ENCODE results near the gene CBLN4. TPM values are rescaled to one million over a fixed set of nuclear protein-coding genes. Genes with fewer than 3 reads are reported as not detected.

CBLN4 gene
- total RNA-seq, 1 experiment from 2014 or later, result not detected

DNA sequence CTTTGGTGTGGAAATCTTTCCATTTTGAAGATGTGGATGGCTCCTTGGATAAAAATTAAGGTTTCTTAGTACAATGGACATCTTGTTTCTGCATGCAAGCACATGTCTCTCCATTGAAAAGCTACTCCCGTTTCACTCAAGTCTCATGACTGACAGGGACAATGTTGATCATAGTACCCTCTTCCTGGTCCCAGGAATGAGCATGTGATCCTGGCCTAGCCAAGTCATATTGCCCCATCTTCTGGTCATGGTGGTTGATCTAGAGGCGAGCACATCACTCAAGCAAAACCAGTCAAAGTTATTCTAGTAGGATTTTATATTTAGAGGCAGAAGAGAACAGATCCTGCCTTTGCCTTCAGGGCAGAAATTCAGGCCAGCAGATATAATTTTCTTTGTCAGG, 12.2 kb upstream of the CBLN4 start (continued):
- TF ChIP-seq, protein P1, sequence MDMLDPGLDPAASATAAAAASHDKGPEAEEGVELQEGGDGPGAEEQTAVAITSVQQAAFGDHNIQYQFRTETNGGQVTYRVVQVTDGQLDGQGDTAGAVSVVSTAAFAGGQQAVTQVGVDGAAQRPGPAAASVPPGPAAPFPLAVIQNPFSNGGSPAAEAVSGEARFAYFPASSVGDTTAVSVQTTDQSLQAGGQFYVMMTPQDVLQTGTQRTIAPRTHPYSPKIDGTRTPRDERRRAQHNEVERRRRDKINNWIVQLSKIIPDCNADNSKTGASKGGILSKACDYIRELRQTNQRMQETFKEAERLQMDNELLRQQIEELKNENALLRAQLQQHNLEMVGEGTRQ (CRISPR knock-in tag; IDR thresholded peaks at IDR 0.05), result no peak

DNA sequence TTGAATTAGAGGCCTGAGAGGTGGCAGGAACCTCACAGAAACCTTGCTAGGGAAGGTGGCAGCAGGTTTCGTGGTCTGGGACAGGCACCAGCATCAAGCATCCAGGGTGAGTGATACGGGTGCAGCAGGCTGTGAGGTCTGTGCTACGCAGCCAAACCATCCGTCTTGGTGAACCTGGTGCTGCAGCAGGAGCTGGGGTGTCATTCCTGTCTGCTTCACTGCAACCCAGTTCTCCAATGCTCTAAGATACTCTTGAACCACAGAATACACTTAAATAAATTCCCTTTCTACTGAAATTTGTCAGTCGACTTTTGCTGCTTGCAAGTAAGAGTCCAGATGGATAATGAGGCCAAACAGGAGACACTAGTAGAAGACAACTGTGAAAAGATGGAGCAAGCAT, 9.7 kb upstream of the CBLN4 start:
- DNase-seq (ENCODE audit: low spot score), result no peak
- ChIA-PET POLR2A (no interaction called here), CTCF (no interaction called here)
- no peak for ATAC-seq
- TF ChIP-seq, protein P2, sequence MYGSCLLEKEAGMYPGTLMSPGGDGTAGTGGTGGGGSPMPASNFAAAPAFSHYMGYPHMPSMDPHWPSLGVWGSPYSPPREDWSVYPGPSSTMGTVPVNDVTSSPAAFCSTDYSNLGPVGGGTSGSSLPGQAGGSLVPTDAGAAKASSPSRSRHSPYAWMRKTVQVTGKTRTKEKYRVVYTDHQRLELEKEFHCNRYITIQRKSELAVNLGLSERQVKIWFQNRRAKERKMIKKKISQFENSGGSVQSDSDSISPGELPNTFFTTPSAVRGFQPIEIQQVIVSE (CRISPR knock-in tag; IDR thresholded peaks at IDR 0.05; ENCODE audit: borderline replicate concordance), result no peak
- TF ChIP-seq, protein P3, sequence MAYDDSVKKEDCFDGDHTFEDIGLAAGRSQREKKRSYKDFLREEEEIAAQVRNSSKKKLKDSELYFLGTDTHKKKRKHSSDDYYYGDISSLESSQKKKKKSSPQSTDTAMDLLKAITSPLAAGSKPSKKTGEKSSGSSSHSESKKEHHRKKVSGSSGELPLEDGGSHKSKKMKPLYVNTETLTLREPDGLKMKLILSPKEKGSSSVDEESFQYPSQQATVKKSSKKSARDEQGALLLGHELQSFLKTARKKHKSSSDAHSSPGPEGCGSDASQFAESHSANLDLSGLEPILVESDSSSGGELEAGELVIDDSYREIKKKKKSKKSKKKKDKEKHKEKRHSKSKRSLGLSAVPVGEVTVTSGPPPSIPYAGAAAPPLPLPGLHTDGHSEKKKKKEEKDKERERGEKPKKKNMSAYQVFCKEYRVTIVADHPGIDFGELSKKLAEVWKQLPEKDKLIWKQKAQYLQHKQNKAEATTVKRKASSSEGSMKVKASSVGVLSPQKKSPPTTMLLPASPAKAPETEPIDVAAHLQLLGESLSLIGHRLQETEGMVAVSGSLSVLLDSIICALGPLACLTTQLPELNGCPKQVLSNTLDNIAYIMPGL (CRISPR knock-in tag; IDR thresholded peaks at IDR 0.05), result no peak
- no peak for TF ChIP-seq TCF7 (CRISPR knock-in tag; IDR thresholded peaks at IDR 0.05; ENCODE audit: low read depth)
- no peak for TF ChIP-seq MXD4 (CRISPR knock-in tag; IDR thresholded peaks at IDR 0.05; ENCODE audit: borderline replicate concordance)
- TF ChIP-seq, protein P4, sequence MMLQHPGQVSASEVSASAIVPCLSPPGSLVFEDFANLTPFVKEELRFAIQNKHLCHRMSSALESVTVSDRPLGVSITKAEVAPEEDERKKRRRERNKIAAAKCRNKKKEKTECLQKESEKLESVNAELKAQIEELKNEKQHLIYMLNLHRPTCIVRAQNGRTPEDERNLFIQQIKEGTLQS (CRISPR knock-in tag; conservative IDR thresholded peaks at IDR 0.05), result no peak
- TF ChIP-seq, protein P5, sequence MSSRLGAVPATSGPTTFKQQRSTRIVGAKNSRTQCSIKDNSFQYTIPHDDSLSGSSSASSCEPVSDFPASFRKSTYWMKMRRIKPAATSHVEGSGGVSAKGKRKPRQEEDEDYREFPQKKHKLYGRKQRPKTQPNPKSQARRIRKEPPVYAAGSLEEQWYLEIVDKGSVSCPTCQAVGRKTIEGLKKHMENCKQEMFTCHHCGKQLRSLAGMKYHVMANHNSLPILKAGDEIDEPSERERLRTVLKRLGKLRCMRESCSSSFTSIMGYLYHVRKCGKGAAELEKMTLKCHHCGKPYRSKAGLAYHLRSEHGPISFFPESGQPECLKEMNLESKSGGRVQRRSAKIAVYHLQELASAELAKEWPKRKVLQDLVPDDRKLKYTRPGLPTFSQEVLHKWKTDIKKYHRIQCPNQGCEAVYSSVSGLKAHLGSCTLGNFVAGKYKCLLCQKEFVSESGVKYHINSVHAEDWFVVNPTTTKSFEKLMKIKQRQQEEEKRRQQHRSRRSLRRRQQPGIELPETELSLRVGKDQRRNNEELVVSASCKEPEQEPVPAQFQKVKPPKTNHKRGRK (CRISPR knock-in tag; IDR thresholded peaks at IDR 0.05; ENCODE audit: borderline replicate concordance), result no peak
- Mint-ChIP-seq H3K36me3 (peaks cover 81% of the 10 kb centered on the region), H3K4me1 (no peaks in the 10 kb centered on the region), H3K27me3 (ENCODE audit: low read depth) (peaks cover 13% of the 10 kb centered on the region), H3K27ac (no peak overlapping the region), H3K9me3 (peaks cover 85% of the 10 kb centered on the region), H3K4me3 (no peak overlapping the region)

DNA sequence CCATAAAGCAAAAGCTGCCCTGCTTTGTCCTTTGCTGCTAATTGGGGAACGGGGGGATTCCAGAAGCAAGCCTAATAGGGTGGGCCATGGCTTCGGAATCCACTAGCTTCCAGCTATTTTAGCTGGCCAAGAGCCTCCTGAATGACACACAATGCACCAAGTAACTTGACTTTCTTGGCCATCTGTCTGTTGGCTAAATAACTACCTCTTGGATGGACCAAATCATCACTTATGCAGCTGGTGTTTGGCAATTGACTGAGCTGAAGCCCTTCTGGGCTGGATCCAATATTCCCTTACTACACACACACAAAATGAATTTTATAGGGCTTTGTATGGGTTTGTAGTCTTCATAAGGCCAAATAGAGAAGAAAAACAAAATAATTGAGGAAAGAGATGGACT, 8.8 kb upstream of the CBLN4 start:
- peaks cover 5% of the 10 kb centered on the region for H3K27me3 Mint-ChIP-seq (ENCODE audit: low read depth)
- DNase-seq (ENCODE audit: low spot score), result no peak
- no peak overlapping the region for H3K4me3 Mint-ChIP-seq
- H3K9me3 Mint-ChIP-seq, result peaks cover 83% of the 10 kb centered on the region
- CTCF ChIA-PET, result no interaction called here
- H3K27ac Mint-ChIP-seq, result no peak overlapping the region
- H3K4me1 Mint-ChIP-seq, result no peaks in the 10 kb centered on the region
- POLR2A ChIA-PET, result no interaction called here
- TF ChIP-seq ZBTB21 (CRISPR knock-in tag; IDR thresholded peaks at IDR 0.05; ENCODE audit: borderline replicate concordance) (no peak), CREB1 (CRISPR knock-in tag; IDR thresholded peaks at IDR 0.05) (no peak), JUN (CRISPR knock-in tag; IDR thresholded peaks at IDR 0.05) (no peak)
- TF ChIP-seq, protein P3 (CRISPR knock-in tag; IDR thresholded peaks at IDR 0.05), result no peak
- peaks cover 79% of the 10 kb centered on the region for H3K36me3 Mint-ChIP-seq
- ATAC-seq, result no peak

DNA sequence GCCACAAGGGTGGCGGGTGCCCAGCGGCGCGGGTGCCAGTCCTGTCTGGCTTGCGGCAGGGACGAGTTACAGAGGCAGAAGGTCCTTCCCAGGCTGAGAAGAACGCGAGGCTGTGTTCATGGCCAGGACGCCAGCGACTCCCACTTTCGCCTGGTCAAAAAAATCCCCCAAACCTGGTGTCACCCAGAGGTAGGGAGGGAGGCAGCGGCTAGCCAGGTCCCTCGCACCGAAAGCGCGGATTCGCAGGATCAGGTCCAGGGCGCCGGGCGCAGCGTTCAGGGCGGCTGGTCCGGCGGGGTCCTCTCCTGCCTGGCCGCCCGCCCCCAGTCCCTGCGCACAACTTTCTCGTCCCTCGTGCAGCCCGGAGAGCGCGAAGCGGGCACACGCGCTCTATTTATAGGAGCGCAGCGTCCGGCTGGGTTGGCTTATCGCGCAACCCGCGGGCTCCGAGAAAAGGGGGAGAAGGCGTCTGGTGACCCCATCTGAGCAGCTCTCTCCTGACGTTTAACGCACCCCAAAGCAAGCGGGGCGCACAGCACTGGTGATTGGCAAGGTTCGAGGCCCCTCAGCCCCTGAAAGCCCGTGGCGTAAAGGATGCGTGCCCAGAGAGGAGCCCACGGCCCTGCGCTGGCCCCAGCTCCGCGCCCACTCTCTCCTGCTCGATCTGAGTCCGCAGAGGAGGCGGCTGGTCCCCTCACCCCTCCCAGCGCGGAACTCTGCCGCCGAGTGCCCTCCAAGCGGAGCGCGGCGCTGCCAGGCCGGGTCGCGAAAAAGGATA, 519 bp downstream of the CBLN4 start:
- CTCF ChIA-PET, result no interaction called here
- no peak for ATAC-seq
- H3K9me3 Mint-ChIP-seq, result peaks cover 63% of the 10 kb centered on the region
- DNase-seq (ENCODE audit: low spot score), result no peak
- no peaks in the 10 kb centered on the region for H3K4me1 Mint-ChIP-seq
- peaks cover 14% of the 10 kb centered on the region for H3K27me3 Mint-ChIP-seq (ENCODE audit: low read depth)
- no peak overlapping the region for H3K27ac Mint-ChIP-seq
- POLR2A ChIA-PET, result no interaction called here
- H3K36me3 Mint-ChIP-seq, result peaks cover 61% of the 10 kb centered on the region
- no peak overlapping the region for H3K4me3 Mint-ChIP-seq
- no peak for TF ChIP-seq GRHL2 (CRISPR knock-in tag; IDR thresholded peaks at IDR 0.05; ENCODE audit: insufficient replicate concordance, severe bottlenecking)
- no peak for TF ChIP-seq JUN (CRISPR knock-in tag; IDR thresholded peaks at IDR 0.05)
- TF ChIP-seq, protein P4 (CRISPR knock-in tag; conservative IDR thresholded peaks at IDR 0.05), result no peak
- no peak for TF ChIP-seq IRF2 (CRISPR knock-in tag; IDR thresholded peaks at IDR 0.05; ENCODE audit: borderline replicate concordance, low read depth)
- no peak for TF ChIP-seq ZNF219 (CRISPR knock-in tag; IDR thresholded peaks at IDR 0.05; ENCODE audit: borderline replicate concordance)
- TF ChIP-seq ZNF138 (CRISPR knock-in tag; conservative IDR thresholded peaks at IDR 0.05), result no peak
- TF ChIP-seq NFYB (CRISPR knock-in tag; conservative IDR thresholded peaks at IDR 0.05; ENCODE audit: low read depth), result no peak
- TF ChIP-seq, protein P5 (CRISPR knock-in tag; IDR thresholded peaks at IDR 0.05; ENCODE audit: borderline replicate concordance), result no peak
- TF ChIP-seq, protein P6, sequence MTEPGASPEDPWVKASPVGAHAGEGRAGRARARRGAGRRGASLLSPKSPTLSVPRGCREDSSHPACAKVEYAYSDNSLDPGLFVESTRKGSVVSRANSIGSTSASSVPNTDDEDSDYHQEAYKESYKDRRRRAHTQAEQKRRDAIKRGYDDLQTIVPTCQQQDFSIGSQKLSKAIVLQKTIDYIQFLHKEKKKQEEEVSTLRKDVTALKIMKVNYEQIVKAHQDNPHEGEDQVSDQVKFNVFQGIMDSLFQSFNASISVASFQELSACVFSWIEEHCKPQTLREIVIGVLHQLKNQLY (CRISPR knock-in tag; IDR thresholded peaks at IDR 0.05), result no peak
- TF ChIP-seq MXD4 (CRISPR knock-in tag; IDR thresholded peaks at IDR 0.05; ENCODE audit: borderline replicate concordance), result no peak
- TF ChIP-seq SOX15 (CRISPR knock-in tag; IDR thresholded peaks at IDR 0.05), result no peak

Measured in WTC11 (cell line).